Neutrophil (primary cell): ENCODE measurements around the gene SRSF6.

ENCODE experiments used
- H3K27ac ChIP-seq: fragments of 200-600 bp; sonication (generic); 2 replicates; pipeline ENCODE4 v1.5.1; 2016; ENCODE audit warnings: mild to moderate bottlenecking, moderate library complexity
- H3K27me3 ChIP-seq: fragments of 200-600 bp; sonication (generic); 2 replicates; pipeline ENCODE4 v1.6.0; 2016; ENCODE audit warnings: mild to moderate bottlenecking
- H3K36me3 ChIP-seq: fragments of 200-600 bp; sonication (generic); 2 replicates; pipeline ENCODE4 v1.5.1; 2017
- H3K4me1 ChIP-seq, 2 experiments: fragments of 200-600 bp in 1 of 2; sonication (generic) in 1 of 2; 1 replicate in 1 of 2; 2 replicates in 1 of 2; pipeline versions ENCODE4 v1.5.1 to v1.6.1; 2013 to 2016; ENCODE audit warnings: low read depth in 1 of 2, low read length in 1 of 2, mild to moderate bottlenecking in 1 of 2, moderate library complexity in 1 of 2; ENCODE audit not compliant: control insufficient read depth in 1 of 2, insufficient read depth in 1 of 2
- H3K4me3 ChIP-seq, 2 experiments: fragments of 200-600 bp in 1 of 2; sonication (generic) in 1 of 2; 1 replicate in 1 of 2; 2 replicates in 1 of 2; pipeline ENCODE4 v1.5.1; 2013 to 2016; ENCODE audit warnings: low read depth in 1 of 2, low read length in 1 of 2, mild to moderate bottlenecking in 1 of 2, moderate library complexity in 1 of 2
- H3K9me3 ChIP-seq: fragments of 200-600 bp; sonication (generic); 2 replicates; pipeline ENCODE4 v1.5.1; 2016
- CTCF ChIP-seq: fragments of 200-600 bp; sonication (generic); IDR thresholded peaks from 2 replicates; pipeline ENCODE4 v1.5.1; 2016; ENCODE audit warnings: antibody characterized with exemption

Gene SRSF6

GRCh38 chr20:43513372-43513930 is 55.8 kb downstream of the SRSF6 start:
- H3K4me3 ChIP-seq: peak overlapping the region; percentile 74 to 77
- H3K4me1 ChIP-seq: peaks cover 17 to 19% of the 10 kb centered on the region in 2 experiments
- no peaks in the 10 kb centered on the region for H3K36me3 ChIP-seq
- no peaks in the 10 kb centered on the region for H3K9me3 ChIP-seq
- peaks cover 11% of the 10 kb centered on the region for H3K27me3 ChIP-seq
- H3K27ac ChIP-seq: peak overlapping the region; percentile 76
- no peak for TF ChIP-seq CTCF
